Mesenchymal stem cell (in vitro differentiated cells and primary cell): ENCODE measurements around the gene ATOSB.

Experiments
- DNase-seq: peaks from one replicate; pipeline ENCODE4 v3.0.0-alpha.2; 2013
- H2AFZ ChIP-seq: one replicate; pipeline ENCODE4 v1.6.1; 2013; ENCODE audit warnings: low read depth, mild to moderate bottlenecking, control low read depth, inconsistent platforms, low read length, moderate library complexity
- H2AK5ac ChIP-seq: 2 replicates; pipeline ENCODE4 v1.6.1; 2013; ENCODE audit warnings: low read length, moderate library complexity, mild to moderate bottlenecking, inconsistent platforms; ENCODE audit not compliant: severe bottlenecking
- H2BK120ac ChIP-seq: one replicate; pipeline ENCODE4 v1.6.1; 2013; ENCODE audit warnings: low read depth, mild to moderate bottlenecking, inconsistent platforms, low read length, moderate library complexity
- H2BK12ac ChIP-seq, 2 experiments: one replicate each; pipeline ENCODE4 v1.6.1; 2013; ENCODE audit warnings: inconsistent platforms in 2 of 2, low read length in 2 of 2, mild to moderate bottlenecking in 2 of 2, moderate library complexity in 2 of 2, control low read depth in 1 of 2
- H2BK15ac ChIP-seq: one replicate; pipeline ENCODE4 v1.6.1; 2013; ENCODE audit warnings: mild to moderate bottlenecking, low read depth, inconsistent platforms; ENCODE audit not compliant: poor library complexity, severe bottlenecking
- H2BK5ac ChIP-seq: 2 replicates; pipeline ENCODE4 v1.6.1; 2013; ENCODE audit warnings: low read depth, mild to moderate bottlenecking, low read length, control low read depth, inconsistent platforms; ENCODE audit not compliant: poor library complexity, severe bottlenecking
- H3K14ac ChIP-seq, 2 experiments: one replicate each; pipeline ENCODE4 v1.6.1; 2013; ENCODE audit warnings: inconsistent platforms in 2 of 2, low read length in 2 of 2, control low read depth in 1 of 2, mild to moderate bottlenecking in 1 of 2, moderate library complexity in 1 of 2
- H3K18ac ChIP-seq, 2 experiments: one replicate each; pipeline ENCODE4 v1.6.1; 2013; ENCODE audit warnings: inconsistent platforms in 2 of 2, low read length in 2 of 2, control low read depth in 1 of 2, low read depth in 1 of 2, mild to moderate bottlenecking in 1 of 2
- H3K23ac ChIP-seq, 2 experiments: one replicate each; pipeline ENCODE4 v1.6.1; 2013; ENCODE audit warnings: inconsistent platforms in 2 of 2, low read length in 2 of 2, mild to moderate bottlenecking in 2 of 2, moderate library complexity in 2 of 2, control low read depth in 1 of 2
- H3K27ac ChIP-seq: 2 replicates; pipeline ENCODE4 v1.5.1; 2013; ENCODE audit warnings: mild to moderate bottlenecking, moderate library complexity, low read length, control low read depth, inconsistent platforms; ENCODE audit not compliant: poor library complexity, severe bottlenecking
- H3K27me3 ChIP-seq, 2 experiments: 2 replicates each; pipeline versions ENCODE4 v1.6.1 to v1.7.0; 2013; ENCODE audit warnings: low read length in 2 of 2, mild to moderate bottlenecking in 2 of 2, moderate library complexity in 2 of 2, control low read depth in 1 of 2, inconsistent platforms in 1 of 2; ENCODE audit not compliant: control insufficient read depth in 1 of 2, insufficient read depth in 1 of 2
- H3K36me3 ChIP-seq, 2 experiments: 2 replicates each; pipeline versions ENCODE4 v1.6.1 to v1.7.0; 2013; ENCODE audit warnings: low read length in 2 of 2, control low read depth in 1 of 2, inconsistent platforms in 1 of 2, low read depth in 1 of 2, mild to moderate bottlenecking in 1 of 2; ENCODE audit not compliant: insufficient read depth in 2 of 2, control insufficient read depth in 1 of 2
- H3K4ac ChIP-seq, 2 experiments: one replicate each; pipeline ENCODE4 v1.6.1; 2013; ENCODE audit warnings: inconsistent platforms in 2 of 2, low read length in 2 of 2, mild to moderate bottlenecking in 2 of 2, moderate library complexity in 2 of 2, control low read depth in 1 of 2, low read depth in 1 of 2
- H3K4me1 ChIP-seq: 2 replicates; pipeline ENCODE4 v1.6.1; 2013; ENCODE audit warnings: low read depth, low read length, control low read depth; ENCODE audit not compliant: control insufficient read depth, insufficient read depth
- H3K4me2 ChIP-seq: 2 replicates; pipeline ENCODE4 v1.6.1; 2013; ENCODE audit warnings: low read length, mild to moderate bottlenecking, inconsistent platforms; ENCODE audit not compliant: poor library complexity, severe bottlenecking
- H3K4me3 ChIP-seq, 2 experiments: 2 replicates each; pipeline versions ENCODE4 v1.5.1 to v1.7.0; 2013; ENCODE audit warnings: low read length in 2 of 2, mild to moderate bottlenecking in 2 of 2, control low read depth in 1 of 2, low read depth in 1 of 2; ENCODE audit not compliant: insufficient read depth in 1 of 2
- H3K79me1 ChIP-seq: replicated peaks from 2 replicates; pipeline ENCODE4 v1.6.1; 2013; ENCODE audit warnings: mild to moderate bottlenecking, control low read depth, low read length, inconsistent platforms; ENCODE audit not compliant: poor library complexity, severe bottlenecking
- H3K9ac ChIP-seq: 2 replicates; pipeline ENCODE4 v1.7.0; 2013; ENCODE audit warnings: mild to moderate bottlenecking, low read length, moderate library complexity
- H3K9me3 ChIP-seq: 2 replicates; pipeline ENCODE4 v1.7.0; 2013; ENCODE audit warnings: mild to moderate bottlenecking, low read length; ENCODE audit not compliant: control insufficient read depth
- H4K8ac ChIP-seq: one replicate; pipeline ENCODE4 v1.6.1; 2013; ENCODE audit warnings: inconsistent platforms, mild to moderate bottlenecking, low read length, moderate library complexity
- H4K91ac ChIP-seq: one replicate; pipeline ENCODE4 v1.6.1; 2013; ENCODE audit warnings: mild to moderate bottlenecking, low read length, inconsistent platforms
- WGBS: methylation state at CpG from one replicate; pipeline ENCODE4 v1.1.7; 2013; ENCODE audit warnings: mixed read lengths; 5-methylcytosine and 5-hydroxymethylcytosine counted together

Gene ATOSB

DNA sequence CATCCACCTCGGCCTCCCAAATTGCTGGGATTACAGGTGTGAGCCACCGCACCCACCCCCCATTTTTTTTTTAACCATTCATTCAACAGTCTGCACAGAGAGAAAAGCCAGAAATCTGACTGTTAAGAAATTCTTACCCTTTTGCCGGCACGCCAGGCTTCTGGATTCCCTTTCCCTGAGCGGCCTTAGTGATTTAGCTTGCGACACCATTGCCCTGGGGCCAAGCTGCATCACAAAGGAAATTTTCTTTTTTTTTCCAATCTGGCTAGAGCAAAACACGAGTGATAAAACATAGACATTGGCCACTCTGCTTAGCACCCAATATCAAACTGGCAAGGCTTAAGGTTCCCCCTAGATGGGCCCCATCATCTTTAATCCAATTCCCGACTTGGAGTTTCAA is 21.2 kb upstream of the ATOSB start:
- Histone ChIP-seq H2BK5ac (no peak overlapping the region), H3K9ac (no peak overlapping the region), H3K14ac (no peak overlapping the region), H2AFZ (no peak overlapping the region), H3K79me1 (no peaks in the 10 kb centered on the region), H3K4ac (no peak overlapping the region), H2AK5ac (no peak overlapping the region), H4K91ac (no peak overlapping the region), H3K27ac (no peak overlapping the region), H2BK120ac (no peak overlapping the region), H3K27me3 (no peaks in the 10 kb centered on the region), H3K23ac (no peak overlapping the region), H2BK15ac (no peak overlapping the region), H3K4me2 (no peak overlapping the region), H3K4me3 (no peak overlapping the region), H3K36me3 (no peaks in the 10 kb centered on the region), H3K4me1 (no peaks in the 10 kb centered on the region), H3K18ac (no peak overlapping the region), H2BK12ac (no peak overlapping the region), H3K9me3 (peaks cover 40% of the 10 kb centered on the region), H4K8ac (no peak overlapping the region)
- WGBS: 91% methylated on average over 8 of the region's 8 CpGs
- DNase-seq: no peak

DNA sequence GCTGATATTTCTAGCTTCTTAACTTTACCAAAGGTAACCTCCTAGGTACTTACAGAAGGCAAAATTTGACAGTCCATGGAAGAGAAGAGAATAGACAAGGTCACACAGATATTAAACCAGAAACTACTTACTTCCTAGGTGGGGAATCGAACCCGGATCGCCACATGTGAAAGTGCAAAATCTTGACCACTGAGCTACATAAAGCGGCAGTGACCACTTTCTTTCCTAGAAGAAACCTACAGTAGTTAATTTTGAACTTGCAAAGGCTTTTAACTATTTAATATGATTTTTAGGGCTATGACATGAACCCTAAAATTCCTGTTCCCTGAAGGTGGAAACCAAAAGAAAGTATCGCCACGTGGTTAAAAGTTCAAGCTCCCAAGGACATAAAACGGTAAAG is 20.3 kb upstream of the ATOSB start:
- Histone ChIP-seq H2BK5ac (no peak overlapping the region), H3K27me3 (no peaks in the 10 kb centered on the region), H3K18ac (no peak overlapping the region), H2BK15ac (no peak overlapping the region), H3K79me1 (no peaks in the 10 kb centered on the region), H2AK5ac (no peak overlapping the region), H3K27ac (no peak overlapping the region), H3K4me2 (no peak overlapping the region), H3K4ac (no peak overlapping the region), H2AFZ (no peak overlapping the region), H3K4me1 (no peaks in the 10 kb centered on the region), H2BK12ac (no peak overlapping the region), H3K9me3 (peaks cover 36% of the 10 kb centered on the region), H4K8ac (no peak overlapping the region), H3K14ac (no peak overlapping the region), H4K91ac (no peak overlapping the region), H3K23ac (no peak overlapping the region), H3K9ac (no peak overlapping the region), H2BK120ac (no peak overlapping the region), H3K36me3 (no peaks in the 10 kb centered on the region), H3K4me3 (no peak overlapping the region)
- DNase-seq: no peak
- WGBS: 88% methylated on average over 6 of the region's 7 CpGs

DNA sequence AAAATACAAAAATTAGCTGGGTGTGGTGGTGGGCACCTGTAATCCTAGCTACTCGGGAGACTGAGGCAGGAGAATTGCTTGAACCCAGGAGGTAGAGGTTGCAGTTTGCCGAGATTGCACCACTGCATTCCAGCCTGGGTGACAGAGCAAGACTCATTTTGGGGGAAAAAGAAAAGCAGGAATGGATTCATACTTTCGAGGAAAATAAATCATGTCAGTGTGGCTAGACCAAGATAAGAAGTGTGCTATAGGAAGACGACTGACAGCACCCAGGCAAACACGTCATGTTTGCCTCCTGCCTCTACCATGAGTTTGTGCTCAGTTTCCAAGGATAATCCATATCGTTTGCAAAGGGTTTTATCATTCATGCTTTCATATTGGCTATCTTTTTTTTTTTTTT is 19.3 kb upstream of the ATOSB start:
- Histone ChIP-seq H3K4ac (no peak overlapping the region), H2AFZ (no peak overlapping the region), H3K9ac (no peak overlapping the region), H3K9me3 (peaks cover 30% of the 10 kb centered on the region), H2BK5ac (no peak overlapping the region), H3K27ac (no peak overlapping the region), H4K8ac (no peak overlapping the region), H3K14ac (no peak overlapping the region), H3K4me1 (no peaks in the 10 kb centered on the region), H2BK120ac (no peak overlapping the region), H3K4me2 (no peak overlapping the region), H4K91ac (no peak overlapping the region), H3K27me3 (no peaks in the 10 kb centered on the region), H3K4me3 (no peak overlapping the region), H2BK15ac (no peak overlapping the region), H3K36me3 (no peaks in the 10 kb centered on the region), H3K23ac (no peak overlapping the region), H3K18ac (no peak overlapping the region), H3K79me1 (no peaks in the 10 kb centered on the region), H2BK12ac (no peak overlapping the region), H2AK5ac (no peak overlapping the region)
- DNase-seq: no peak
- 79% methylated on average over 5 of the region's 6 CpGs for WGBS

DNA sequence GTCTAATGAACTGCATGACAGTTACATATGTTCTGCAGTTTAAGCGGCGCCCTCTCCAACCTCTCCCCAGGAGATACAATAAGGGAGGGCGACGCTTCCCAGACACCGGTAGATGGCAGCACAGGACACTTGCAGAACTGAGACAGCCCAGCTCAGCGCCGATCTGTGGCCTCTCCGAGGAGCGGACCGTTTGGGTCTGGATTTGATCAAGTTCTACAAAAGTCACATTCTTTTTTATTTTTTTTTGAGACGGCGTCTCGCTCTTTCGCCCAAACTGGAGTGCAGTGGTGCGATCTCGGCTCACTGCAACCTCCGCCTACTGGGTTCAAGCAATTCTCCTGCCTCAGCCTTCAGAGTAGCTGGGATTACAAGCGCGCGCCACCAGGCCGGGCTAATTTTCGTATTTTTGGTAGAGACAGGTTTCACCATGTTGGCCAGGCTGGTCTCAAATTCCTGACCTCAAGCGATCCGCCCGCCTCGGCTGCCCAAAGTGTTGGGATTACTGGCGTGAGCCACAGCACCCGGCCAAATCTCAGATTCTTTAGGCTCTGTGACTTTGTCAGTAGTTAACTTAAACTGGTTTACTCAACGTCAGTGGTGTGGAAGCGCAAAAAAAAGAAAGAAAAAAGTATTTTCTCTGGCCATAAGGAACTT is 1.4 kb upstream of the ATOSB start:
- no peak overlapping the region for H2BK15ac ChIP-seq

More for the DNA sequence above, 1.4 kb upstream of the ATOSB start:
- H3K9me3 ChIP-seq: no peaks in the 10 kb centered on the region
- peak overlapping the region; percentile 37 for H2AFZ ChIP-seq
- H3K23ac ChIP-seq: no peak overlapping the region
- no peak overlapping the region for H3K14ac ChIP-seq
- no peak overlapping the region for H3K18ac ChIP-seq
- H3K79me1 ChIP-seq: no peaks in the 10 kb centered on the region
- 14% methylated on average over 28 of the region's 30 CpGs for WGBS
- no peak overlapping the region for H3K27ac ChIP-seq
- H4K8ac ChIP-seq: no peak overlapping the region
- peak overlapping the region in 1 of 2 experiments; percentile 96 for H3K4me3 ChIP-seq
- H2BK12ac ChIP-seq: no peak overlapping the region
- no peak overlapping the region for H2BK5ac ChIP-seq
- no peaks in the 10 kb centered on the region for H3K27me3 ChIP-seq
- H3K4ac ChIP-seq: no peak overlapping the region
- no peaks in the 10 kb centered on the region for H3K36me3 ChIP-seq
- H3K9ac ChIP-seq: peak overlapping the region; percentile 92
- H3K4me1 ChIP-seq: peaks cover 19% of the 10 kb centered on the region
- no peak overlapping the region for H4K91ac ChIP-seq
- DNase-seq: peak; percentile 94
- H2AK5ac ChIP-seq: no peak overlapping the region
- no peak overlapping the region for H2BK120ac ChIP-seq
- peak overlapping the region; percentile 85 for H3K4me2 ChIP-seq
